Measurements from ENCODE around the gene STUB1.

- no peak for TF ChIP-seq CTCF (IDR thresholded peaks at IDR 0.05; ENCODE audit: low read length)
- no peak for TF ChIP-seq EZH2 (IDR thresholded peaks at IDR 0.05; ENCODE audit: borderline replicate concordance, low read length)
These were observed 27.5 kb upstream of the STUB1 start for GRCh38 chr16:652454-653305.

Data from OCI-LY1 (cell line).